Natural killer cell (primary cell): ENCODE measurements around the gene SMPD4. TPM values are rescaled to one million over a fixed set of nuclear protein-coding genes. Genes with fewer than 3 reads are reported as not detected.
"Not testable (repeated sequence)": the region's sequence is repeated elsewhere in the genome, so short reads cannot be mapped to it uniquely, and the experiment has no call there.

Experiments
- ATAC-seq, 3 donors: fragments of 150-1000 bp in 2 of 3; fragments of 200-7000 bp in 1 of 3; cut with Tn5 transposase; 1 replicate in 1 of 3; 2 replicates in 2 of 3; pipeline ENCODE4 v1.10.0; 2021; ENCODE audit warnings: mild to moderate bottlenecking in 2 of 3, moderate library complexity in 2 of 3
- DNase-seq, 2 donors: peaks; one replicate each; pipeline versions ENCODE4 v3.0.0 to v3.0.0-alpha.2; 2013 to 2021; ENCODE audit warnings: mixed read lengths in 1 of 2
- H3K27ac ChIP-seq: one replicate; pipeline ENCODE4 v1.5.1; 2013; ENCODE audit warnings: mild to moderate bottlenecking, low read length
- H3K27me3 ChIP-seq: one replicate; pipeline ENCODE4 v1.6.1; 2013; ENCODE audit warnings: low read length; ENCODE audit not compliant: control insufficient read depth, insufficient read depth
- H3K36me3 ChIP-seq: one replicate; pipeline ENCODE4 v1.6.1; 2013; ENCODE audit warnings: low read length; ENCODE audit not compliant: control insufficient read depth, insufficient read depth
- H3K4me1 ChIP-seq: one replicate; pipeline ENCODE4 v1.6.1; 2013; ENCODE audit warnings: low read length; ENCODE audit not compliant: control insufficient read depth, insufficient read depth
- H3K4me3 ChIP-seq: one replicate; pipeline ENCODE4 v1.5.1; 2013; ENCODE audit warnings: low read length
- H3K9me3 ChIP-seq: one replicate; pipeline ENCODE4 v1.6.1; 2013; ENCODE audit warnings: low read length; ENCODE audit not compliant: control insufficient read depth, insufficient read depth
- H3K27ac Mint-ChIP-seq, 2 donors: one replicate each; pipeline ENCODE4 v1.8.0; 2022; ENCODE audit warnings: mild to moderate bottlenecking in 2 of 2, mixed read lengths in 2 of 2, moderate library complexity in 1 of 2
- H3K27me3 Mint-ChIP-seq, 2 donors: one replicate each; pipeline ENCODE4 v1.8.0; 2022; ENCODE audit warnings: low read depth in 2 of 2, mixed read lengths in 2 of 2
- H3K36me3 Mint-ChIP-seq: one replicate; pipeline ENCODE4 v1.8.0; 2022; ENCODE audit warnings: mixed read lengths
- H3K4me1 Mint-ChIP-seq, 2 donors: one replicate each; pipeline ENCODE4 v1.8.0; 2022; ENCODE audit warnings: mixed read lengths in 2 of 2
- H3K4me3 Mint-ChIP-seq: one replicate; pipeline ENCODE4 v1.8.0; 2022; ENCODE audit warnings: mild to moderate bottlenecking, moderate library complexity, mixed read lengths
- H3K9me3 Mint-ChIP-seq, 2 donors: one replicate each; pipeline ENCODE4 v1.8.0; 2022; ENCODE audit warnings: mixed read lengths in 2 of 2
- WGBS: methylation state at CpG from one replicate; pipeline ENCODE4 v1.1.7; 2013; ENCODE audit warnings: missing lambda C conversion rate; ENCODE audit not compliant: insufficient coverage; 5-methylcytosine and 5-hydroxymethylcytosine counted together
- intact Hi-C: fragments of 100-400 bp; cut with micrococcal nuclease; formaldehyde crosslinking; loops from one replicate; pipeline ENCODE4 v1.14.2; 2022
- total RNA-seq, 4 donors: library from RNA; stranded (reverse); fragments of 120-200 nt in 1 of 4; gene quantifications; one replicate each; pipeline versions ENCODE4 v1.2.3 to v1.2.4, GENCODE V29; 2013 to 2022

The SMPD4 gene
- total RNA-seq, 3 donors from 2014 or later (not counting 1 experiment from before 2014, with no cell fraction given): 77.8 to 81.8 (median 79.0) TPM

- H3K4me3 ChIP-seq, H3K27me3 ChIP-seq, H3K9me3 ChIP-seq, H3K36me3 Mint-ChIP-seq, H3K9me3 Mint-ChIP-seq, DNase-seq, H3K36me3 ChIP-seq, intact Hi-C loops, H3K27ac ChIP-seq: not testable (repeated sequence)
- peaks cover 15% of the 10 kb centered on the region for H3K4me1 ChIP-seq
- peak overlapping the region in 1 of 2 donors; percentile 60 for H3K27ac Mint-ChIP-seq
- ATAC-seq: peak in 2 of 3 donors; percentile 13 to 32
- H3K4me1 Mint-ChIP-seq: peaks cover 7 to 17% of the 10 kb centered on the region in 2 donors
- 44% methylated on average over 16 of the region's 28 CpGs for WGBS
- peak overlapping the region; percentile 60 for H3K4me3 Mint-ChIP-seq
- peaks cover 7 to 11% of the 10 kb centered on the region in 2 donors for H3K27me3 Mint-ChIP-seq
These were observed 37.9 kb downstream of the SMPD4 start for GRCh38 chr2:130143266-130144039.

- H3K36me3 ChIP-seq, DNase-seq, H3K9me3 ChIP-seq, H3K4me3 ChIP-seq, H3K27ac ChIP-seq, H3K9me3 Mint-ChIP-seq, ATAC-seq, H3K36me3 Mint-ChIP-seq, intact Hi-C loops, H3K27me3 ChIP-seq: not testable (repeated sequence)
- H3K4me1 Mint-ChIP-seq: peaks cover 7 to 17% of the 10 kb centered on the region in 2 donors
- whole genome bisulfite sequencing: 81% methylated on average over 13 of the region's 13 CpGs
- H3K4me1 ChIP-seq: peaks cover 15% of the 10 kb centered on the region
- peak overlapping the region; percentile 60 for H3K4me3 Mint-ChIP-seq
- peaks cover 7 to 11% of the 10 kb centered on the region in 2 donors for H3K27me3 Mint-ChIP-seq
- peak overlapping the region in 1 of 2 donors; percentile 60 for H3K27ac Mint-ChIP-seq
These were observed 38.8 kb downstream of the SMPD4 start for GRCh38 chr2:130142396-130143265.

GRCh38 chr2:130141645-130142370, 39.6 kb downstream of the SMPD4 start:
- WGBS: 86% methylated on average over 10 of the region's 22 CpGs
- ATAC-seq, H3K27me3 ChIP-seq, H3K36me3 Mint-ChIP-seq, H3K27ac Mint-ChIP-seq, DNase-seq, H3K36me3 ChIP-seq, H3K4me3 Mint-ChIP-seq, intact Hi-C loops, H3K27ac ChIP-seq, H3K9me3 ChIP-seq, H3K9me3 Mint-ChIP-seq, H3K4me3 ChIP-seq: not testable (repeated sequence)
- Mint-ChIP-seq H3K4me1 (peaks cover 7 to 17% of the 10 kb centered on the region in 2 donors), H3K27me3 (peaks cover 7 to 11% of the 10 kb centered on the region in 2 donors)
- peaks cover 15% of the 10 kb centered on the region for H3K4me1 ChIP-seq

- H3K4me1 Mint-ChIP-seq: peaks cover 7 to 17% of the 10 kb centered on the region in 2 donors
- H3K27ac ChIP-seq, H3K27ac Mint-ChIP-seq, H3K27me3 Mint-ChIP-seq, H3K36me3 Mint-ChIP-seq, H3K27me3 ChIP-seq, intact Hi-C loops, H3K36me3 ChIP-seq, H3K4me3 ChIP-seq, H3K9me3 Mint-ChIP-seq, H3K9me3 ChIP-seq, DNase-seq, H3K4me3 Mint-ChIP-seq, ATAC-seq: not testable (repeated sequence)
- H3K4me1 ChIP-seq: peaks cover 15% of the 10 kb centered on the region
- 100% methylated on average over 1 of the region's 6 CpGs for WGBS
These were observed 40.4 kb downstream of the SMPD4 start for GRCh38 chr2:130141002-130141401.

GRCh38 chr2:130140516-130140915, 40.9 kb downstream of the SMPD4 start:
- H3K9me3 Mint-ChIP-seq, ATAC-seq, H3K27ac Mint-ChIP-seq, H3K9me3 ChIP-seq, H3K4me3 Mint-ChIP-seq, intact Hi-C loops, H3K27me3 ChIP-seq, H3K27ac ChIP-seq, H3K27me3 Mint-ChIP-seq, DNase-seq, H3K36me3 Mint-ChIP-seq, H3K36me3 ChIP-seq, H3K4me3 ChIP-seq: not testable (repeated sequence)
- H3K4me1 ChIP-seq: peaks cover 15% of the 10 kb centered on the region
- 66% methylated on average over 4 of the region's 7 CpGs for WGBS
- peaks cover 7 to 17% of the 10 kb centered on the region in 2 donors for H3K4me1 Mint-ChIP-seq

- H3K36me3 Mint-ChIP-seq, H3K9me3 ChIP-seq, H3K27ac Mint-ChIP-seq, H3K27ac ChIP-seq, ATAC-seq, H3K9me3 Mint-ChIP-seq, H3K4me3 ChIP-seq, DNase-seq, H3K4me3 Mint-ChIP-seq, H3K27me3 ChIP-seq, H3K36me3 ChIP-seq, intact Hi-C loops, H3K27me3 Mint-ChIP-seq: not testable (repeated sequence)
- 93% methylated on average over 26 of the region's 30 CpGs for WGBS
- peaks cover 11% of the 10 kb centered on the region for H3K4me1 ChIP-seq
- H3K4me1 Mint-ChIP-seq: peaks cover 7 to 14% of the 10 kb centered on the region in 2 donors
These were observed 41.8 kb downstream of the SMPD4 start for GRCh38 chr2:130139331-130140280.
